PC-9 (cell line): ENCODE results near the gene PHAF1. TPM values are rescaled to one million over a fixed set of nuclear protein-coding genes. Genes with fewer than 3 reads are reported as not detected.

Experiments
- BruUV-seq: library from RNA; stranded (reverse); fragments of 400-500 nt; replicated peaks from 2 replicates; lab custom pipeline; 2021; lab: Mats Ljungman, UMichigan
- CTCF ChIA-PET: fragments of 300-600 bp; sonication (Branson Sonifier 250); formaldehyde crosslinking; loops from one replicate; lab custom pipeline; 2022; ENCODE audit warnings: antibody characterized with exemption; lab: Charles Lee
- POLR2A ChIA-PET: fragments of 300-600 bp; sonication (Branson Sonifier 250); formaldehyde crosslinking; loops from one replicate; lab custom pipeline; 2022; ENCODE audit warnings: antibody characterized with exemption; ENCODE audit not compliant: unreplicated experiment; lab: Charles Lee
- DNase-seq, 2 experiments: peaks; one replicate each; pipeline versions ENCODE4 v3.0.0 to v3.0.0-alpha.2; 2015 to 2022; ENCODE audit warnings: mixed read lengths in 1 of 2
- H2AFZ ChIP-seq: fragments of 200-600 bp; sonication (generic); 2 replicates; pipeline ENCODE4 v1.8.1; 2017; ENCODE audit warnings: antibody characterized with exemption
- H3F3A ChIP-seq: fragments of 200-600 bp; sonication (generic); 2 replicates; pipeline ENCODE4 v1.8.1; 2017; ENCODE audit warnings: antibody characterized with exemption, mild to moderate bottlenecking, low read depth; ENCODE audit not compliant: insufficient read depth
- H3K27ac ChIP-seq: fragments of 200-600 bp; sonication (generic); 2 replicates; pipeline ENCODE4 v1.6.1; 2016; ENCODE audit warnings: mixed run types
- H3K27me3 ChIP-seq: fragments of 200-600 bp; sonication (generic); 2 replicates; pipeline ENCODE4 v1.6.1; 2016; ENCODE audit warnings: low read depth, mixed run types; ENCODE audit not compliant: insufficient read depth
- H3K36me3 ChIP-seq: fragments of 200-600 bp; sonication (generic); 2 replicates; pipeline ENCODE4 v1.6.1; 2016; ENCODE audit warnings: low read depth, mixed run types
- H3K4me1 ChIP-seq: fragments of 200-600 bp; sonication (generic); replicated peaks from 2 replicates; pipeline ENCODE4 v1.6.1; 2016; ENCODE audit warnings: mixed run types; ENCODE audit not compliant: insufficient read depth
- H3K4me2 ChIP-seq: fragments of 200-600 bp; sonication (generic); 2 replicates; pipeline ENCODE4 v1.6.1; 2017; ENCODE audit warnings: mixed run types
- H3K4me3 ChIP-seq: fragments of 200-600 bp; sonication (generic); 2 replicates; pipeline ENCODE4 v1.6.1; 2016; ENCODE audit warnings: mixed run types
- H3K79me2 ChIP-seq: fragments of 200-600 bp; sonication (generic); 2 replicates; pipeline ENCODE4 v1.6.1; 2017; ENCODE audit warnings: low read depth, mixed run types
- H3K9me2 ChIP-seq: fragments of 200-600 bp; sonication (generic); 2 replicates; pipeline ENCODE4 v1.8.1; 2017; ENCODE audit warnings: mild to moderate bottlenecking; ENCODE audit not compliant: insufficient read depth
- H3K9me3 ChIP-seq: fragments of 200-600 bp; sonication (generic); 2 replicates; pipeline ENCODE4 v1.8.1; 2016; ENCODE audit warnings: low read depth; ENCODE audit not compliant: insufficient read depth
- H4K20me1 ChIP-seq: fragments of 200-600 bp; sonication (generic); 2 replicates; pipeline ENCODE4 v1.8.1; 2017; ENCODE audit not compliant: insufficient read depth
- EZH2 ChIP-seq: fragments of 200-600 bp; sonication (generic); IDR thresholded peaks from 2 replicates; pipeline ENCODE4 v1.8.0; 2017; ENCODE audit warnings: antibody characterized with exemption, low read depth
- intact Hi-C: fragments of 100-400 bp; cut with micrococcal nuclease; formaldehyde crosslinking; loops from one replicate; pipeline ENCODE4 v1.10.0; 2022; ENCODE audit not compliant: unreplicated experiment
- total RNA-seq: library from RNA; stranded (reverse); gene quantifications from 2 replicates; pipeline ENCODE4 v1.2.3, GENCODE V29; 2021
- TF ChIP-seq, protein P1 (sequence below): fragments of 200-600 bp; sonication (generic); conservative IDR thresholded peaks from 2 replicates; pipeline ENCODE4 v1.6.1; 2017; ENCODE audit warnings: mixed run types, antibody characterized with exemption, mild to moderate bottlenecking, moderate library complexity

The PHAF1 gene
- total RNA-seq, 1 experiment from 2014 or later, result 19.5 TPM

DNA sequence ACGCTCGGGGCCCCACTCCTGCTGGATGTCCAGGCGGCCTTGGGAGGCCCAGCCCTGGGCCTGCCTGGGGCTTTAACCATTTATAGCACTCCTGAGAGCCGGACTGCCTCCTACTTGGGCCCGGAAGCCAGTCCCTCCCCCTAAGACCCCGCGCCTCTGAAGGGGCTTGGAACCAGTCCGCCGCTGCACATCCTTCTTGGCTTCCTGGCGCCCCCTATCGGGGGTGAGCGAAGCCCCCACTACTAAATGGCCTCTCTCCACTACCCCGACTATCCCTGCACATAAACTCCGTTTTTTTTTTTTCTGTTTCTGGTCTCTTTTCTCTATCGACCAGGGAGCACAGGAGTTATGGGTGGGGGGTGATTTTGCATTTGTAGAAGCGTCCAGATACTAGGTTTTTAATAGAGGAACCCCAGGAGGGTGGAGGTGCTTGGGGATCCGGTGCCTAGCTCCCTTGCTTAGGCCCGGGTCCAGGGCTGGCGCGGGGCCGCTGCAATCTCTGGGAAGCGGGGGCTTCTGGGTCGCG is 60.0 kb downstream of the PHAF1 start:
- TSS peak; percentile 82 for BruUV-seq
- intact Hi-C loops, result loop anchor here (5.0 kb wide), 2 partner anchors 78 to 152 kb away; partner anchors contain the start of genes FHOD1 and SLC9A5
- TF ChIP-seq, protein P1, sequence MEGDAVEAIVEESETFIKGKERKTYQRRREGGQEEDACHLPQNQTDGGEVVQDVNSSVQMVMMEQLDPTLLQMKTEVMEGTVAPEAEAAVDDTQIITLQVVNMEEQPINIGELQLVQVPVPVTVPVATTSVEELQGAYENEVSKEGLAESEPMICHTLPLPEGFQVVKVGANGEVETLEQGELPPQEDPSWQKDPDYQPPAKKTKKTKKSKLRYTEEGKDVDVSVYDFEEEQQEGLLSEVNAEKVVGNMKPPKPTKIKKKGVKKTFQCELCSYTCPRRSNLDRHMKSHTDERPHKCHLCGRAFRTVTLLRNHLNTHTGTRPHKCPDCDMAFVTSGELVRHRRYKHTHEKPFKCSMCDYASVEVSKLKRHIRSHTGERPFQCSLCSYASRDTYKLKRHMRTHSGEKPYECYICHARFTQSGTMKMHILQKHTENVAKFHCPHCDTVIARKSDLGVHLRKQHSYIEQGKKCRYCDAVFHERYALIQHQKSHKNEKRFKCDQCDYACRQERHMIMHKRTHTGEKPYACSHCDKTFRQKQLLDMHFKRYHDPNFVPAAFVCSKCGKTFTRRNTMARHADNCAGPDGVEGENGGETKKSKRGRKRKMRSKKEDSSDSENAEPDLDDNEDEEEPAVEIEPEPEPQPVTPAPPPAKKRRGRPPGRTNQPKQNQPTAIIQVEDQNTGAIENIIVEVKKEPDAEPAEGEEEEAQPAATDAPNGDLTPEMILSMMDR, result peak; percentile 74
- no peak for TF ChIP-seq EZH2
- H3K27ac ChIP-seq, result peak overlapping the region; percentile 76
- peak overlapping the region; percentile 74 for H3K4me3 ChIP-seq
- no peaks in the 10 kb centered on the region for H3K9me2 ChIP-seq
- peaks cover 35% of the 10 kb centered on the region for H3K4me1 ChIP-seq
- H2AFZ ChIP-seq, result peak overlapping the region; percentile 72
- POLR2A ChIA-PET, result interaction anchor here (0.5 to 1.4 kb wide), 4 partner anchors 9 to 1538 kb away, joined by 4 to 12 read pairs (median 8); no protein-coding TSS in a partner anchor
- CTCF ChIA-PET, result interaction anchor here (0.6 to 1.2 kb wide), 5 partner anchors 9 to 353 kb away, joined by 3 to 7 read pairs (median 4); partner anchors contain the start of gene HSD11B2
- H3K27me3 ChIP-seq, result no peaks in the 10 kb centered on the region
- peak overlapping the region; percentile 98 for H3K4me2 ChIP-seq
- no peaks in the 10 kb centered on the region for H3K9me3 ChIP-seq
- no peaks in the 10 kb centered on the region for H3K36me3 ChIP-seq
- no peak for DNase-seq
- peaks cover 15% of the 10 kb centered on the region; the same call in 1 of the 2 replicates for H3K79me2 ChIP-seq
- H4K20me1 ChIP-seq, result no peaks in the 10 kb centered on the region
- H3F3A ChIP-seq, result peaks cover 53% of the 10 kb centered on the region

DNA sequence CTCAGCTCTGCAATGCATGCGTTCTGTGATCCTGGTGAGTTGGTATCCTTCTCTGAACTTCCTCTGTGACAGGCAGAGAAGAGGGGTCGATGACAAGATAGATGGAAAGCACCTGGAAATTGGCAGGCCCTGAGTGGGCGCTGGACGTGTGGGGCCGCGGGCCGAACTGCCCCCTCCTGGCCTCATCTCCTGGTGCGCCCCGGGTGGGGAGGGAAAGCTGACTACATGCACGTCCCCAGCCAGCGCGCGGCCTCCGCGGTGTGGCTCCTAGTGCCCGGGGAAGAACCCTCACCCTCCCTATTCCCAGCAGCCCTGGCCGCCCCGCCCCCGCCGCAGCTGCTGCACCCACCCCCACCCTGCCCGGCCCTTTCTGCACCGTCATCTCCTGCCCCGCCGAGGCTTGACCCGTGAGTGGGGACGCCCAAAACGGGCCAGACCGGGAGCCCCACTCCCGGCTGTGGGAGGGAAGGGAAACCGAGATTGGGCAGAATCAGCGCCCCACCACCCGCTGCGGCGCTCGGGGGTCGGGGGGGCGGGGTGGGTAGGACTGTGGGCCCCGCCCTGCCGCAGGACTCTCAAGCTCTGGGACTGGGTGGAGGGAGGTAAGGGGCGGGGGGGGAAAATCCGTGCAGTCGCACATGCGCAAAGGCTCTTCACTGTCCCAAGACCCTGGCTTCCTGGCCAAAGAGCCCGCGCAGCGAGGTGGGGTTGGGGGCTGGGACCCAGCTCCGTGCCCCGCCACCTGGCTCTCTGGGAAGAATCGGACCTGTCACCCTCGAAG is 60.6 kb downstream of the PHAF1 start, which contains the start of gene NOL3:
Gene NOL3, plus strand, starts transcription at position 371 of the 781 bp plus-strand sequence.
- Histone ChIP-seq H3K27me3 (no peaks in the 10 kb centered on the region), H3K4me3 (peak within 1 kb of the TSS; percentile 74), H3K4me2 (peak within 1 kb of the TSS; percentile 98), H3K9me2 (no peaks in the 10 kb centered on the region), H3K79me2 (peaks cover 15% of the 10 kb centered on the region; the same call in 1 of the 2 replicates), H3K27ac (peak within 1 kb of the TSS; percentile 76), H3K4me1 (peaks cover 41% of the 10 kb centered on the region), H4K20me1 (no peaks in the 10 kb centered on the region), H3K36me3 (no peaks in the 10 kb centered on the region), H2AFZ (peak within 1 kb of the TSS; percentile 72), H3K9me3 (no peaks in the 10 kb centered on the region), H3F3A (peaks cover 57% of the 10 kb centered on the region)
- ChIA-PET POLR2A (interaction anchor here (0.5 to 1.4 kb wide), 13 partner anchors 9 to 1537 kb away, joined by 3 to 12 read pairs (median 8); partner anchors contain the start of genes FBXL8 and TRADD), CTCF (interaction anchor here (0.5 to 1.2 kb wide), 10 partner anchors 10 to 845 kb away, joined by 3 to 8 read pairs (median 6); partner anchors contain the start of genes HSD11B2 and TRADD)
- peak; percentile 68 to 95 for DNase-seq
- intact Hi-C loops, result loop anchor here (5.0 kb wide), 2 partner anchors 77 to 153 kb away; partner anchors contain the start of genes FHOD1 and SLC9A5
- TF ChIP-seq, protein P1, result no peak
- no peak for TF ChIP-seq EZH2
- no TSS peak for BruUV-seq
